ENCODE data around the gene ZNF91. TPM values are rescaled to one million over a fixed set of nuclear protein-coding genes. Genes with fewer than 3 reads are reported as not detected.
"Not testable (repeated sequence)": the region's sequence is repeated elsewhere in the genome, so short reads cannot be mapped to it uniquely, and the experiment has no call there.

Gene ZNF91
- total RNA-seq, 2 donors from 2014 or later, result 37.9 to 48.3 TPM

DNA sequence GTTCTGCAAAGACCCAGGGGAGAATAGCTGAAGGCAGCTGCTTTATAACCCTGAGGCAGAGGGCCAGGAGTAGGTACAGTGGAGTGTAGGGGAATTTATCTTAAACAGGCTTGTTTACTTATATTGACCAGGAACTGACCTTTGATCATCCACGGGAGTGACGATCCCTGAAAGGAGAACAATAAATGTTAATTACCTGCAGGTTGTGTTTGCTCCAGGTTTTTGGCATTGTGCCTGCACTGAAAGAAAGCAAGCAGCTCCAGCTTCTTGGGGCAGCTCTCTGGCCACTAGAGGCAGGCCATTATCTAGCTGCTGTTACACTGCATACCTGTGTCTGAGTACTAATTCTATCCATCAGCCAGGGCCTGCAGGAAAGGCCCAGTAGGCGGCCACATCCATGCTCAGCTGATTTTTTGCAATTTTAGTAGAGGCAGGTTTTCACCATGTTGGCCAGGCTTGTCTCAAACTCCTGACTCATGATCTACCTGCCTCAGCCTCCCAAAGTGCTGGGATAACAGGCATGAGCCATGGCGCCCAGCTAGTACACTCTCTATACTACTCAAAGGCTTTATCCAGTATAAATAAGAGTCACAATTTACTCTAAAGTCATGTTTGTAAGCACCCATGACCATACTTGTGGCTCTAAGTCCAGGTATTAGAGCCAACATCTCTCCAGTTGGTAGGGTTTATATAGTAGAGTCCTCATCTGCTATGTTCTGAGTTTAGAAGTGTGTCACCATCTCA, 8.5 kb upstream of the ZNF91 start:
- Mint-ChIP-seq H3K9me3 (peaks cover 0 to 5% of the 10 kb centered on the region in 2 donors), H3K36me3 (peaks cover 5 to 10% of the 10 kb centered on the region in 2 donors), H3K27ac (no peak overlapping the region)
- ATAC-seq (no peak), DNase-seq (ENCODE audit: low spot score in 2 of 2) (no peak)

DNA sequence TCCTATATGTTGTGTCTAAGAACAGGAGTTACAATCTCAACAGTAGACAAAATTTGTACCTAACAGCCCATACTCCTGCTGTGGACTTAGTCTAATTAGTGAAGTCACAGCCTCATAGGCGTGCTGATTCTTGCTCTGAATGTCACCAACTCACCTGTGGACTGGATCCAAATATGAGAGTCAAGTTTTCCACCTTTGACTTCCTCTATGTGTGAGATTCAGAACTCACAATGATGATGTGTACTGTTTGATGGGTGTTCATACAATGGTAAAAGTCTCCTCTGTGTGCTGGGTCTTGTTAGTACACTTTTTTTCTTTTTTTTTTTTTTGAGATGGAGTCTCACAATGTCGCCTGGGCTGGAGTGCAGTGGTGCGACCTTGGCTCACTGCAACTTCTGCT, 7.8 kb upstream of the ZNF91 start:
- peaks cover 0 to 5% of the 10 kb centered on the region in 2 donors for H3K9me3 Mint-ChIP-seq
- peaks cover 5 to 13% of the 10 kb centered on the region in 2 donors for H3K36me3 Mint-ChIP-seq
- no peak for DNase-seq (ENCODE audit: low spot score in 2 of 2)
- H3K27ac Mint-ChIP-seq, result no peak overlapping the region
- peak in 1 of 2 donors; percentile 37 for ATAC-seq

DNA sequence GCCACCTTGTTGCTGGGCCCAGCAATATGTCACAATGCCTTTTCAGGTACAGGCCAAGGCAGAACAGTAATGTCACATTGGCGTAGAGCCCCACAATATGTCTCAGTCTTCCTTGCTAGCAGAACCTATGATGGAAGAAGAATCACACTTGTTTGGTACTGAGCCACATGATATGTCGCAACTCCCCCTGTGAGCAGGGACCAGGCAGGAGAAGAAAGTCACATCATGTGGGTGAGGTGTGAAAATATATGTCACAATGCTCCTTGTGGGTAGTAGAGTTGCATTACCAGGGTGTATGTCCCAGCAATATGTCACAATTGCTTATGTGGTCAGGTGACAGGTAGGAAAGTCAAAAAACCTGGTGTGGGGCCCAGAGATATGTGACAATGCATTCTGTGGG, 7.1 kb upstream of the ZNF91 start:
- peak; percentile 44 to 58 for ATAC-seq
- peaks cover 5 to 13% of the 10 kb centered on the region in 2 donors for H3K36me3 Mint-ChIP-seq
- H3K27ac Mint-ChIP-seq, result no peak overlapping the region
- peaks cover 0 to 5% of the 10 kb centered on the region in 2 donors for H3K9me3 Mint-ChIP-seq
- no peak for DNase-seq (ENCODE audit: low spot score in 2 of 2)

DNA sequence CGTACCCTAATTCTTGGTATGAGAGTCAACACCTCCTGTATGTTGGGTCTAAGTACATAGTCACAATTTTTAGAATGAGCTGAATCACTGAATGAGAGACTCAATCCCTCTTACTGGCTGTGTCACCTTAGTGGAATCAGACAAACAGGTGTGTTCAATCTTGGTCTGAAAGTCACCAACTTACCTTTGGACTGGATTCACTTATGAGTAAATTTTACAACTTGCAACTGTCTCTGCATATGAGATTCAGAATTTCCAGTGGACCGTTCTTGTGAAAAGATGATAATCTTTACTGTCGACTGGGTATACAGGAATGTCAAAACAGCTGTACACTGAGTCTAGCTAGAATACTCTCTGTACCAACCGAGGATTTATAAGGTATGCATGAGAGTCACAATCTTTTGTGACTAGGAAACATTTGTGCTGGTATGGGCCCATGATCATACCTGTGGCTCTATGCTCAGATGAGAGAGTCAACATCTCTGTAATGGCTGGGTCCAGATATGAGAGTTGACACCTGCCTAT, 5.9 kb upstream of the ZNF91 start:
- H3K36me3 Mint-ChIP-seq, result peaks cover 5 to 13% of the 10 kb centered on the region in 2 donors
- no peak overlapping the region for H3K27ac Mint-ChIP-seq
- no peaks in the 10 kb centered on the region for H3K9me3 Mint-ChIP-seq
- ATAC-seq (no peak), DNase-seq (ENCODE audit: low spot score in 2 of 2) (no peak)

DNA sequence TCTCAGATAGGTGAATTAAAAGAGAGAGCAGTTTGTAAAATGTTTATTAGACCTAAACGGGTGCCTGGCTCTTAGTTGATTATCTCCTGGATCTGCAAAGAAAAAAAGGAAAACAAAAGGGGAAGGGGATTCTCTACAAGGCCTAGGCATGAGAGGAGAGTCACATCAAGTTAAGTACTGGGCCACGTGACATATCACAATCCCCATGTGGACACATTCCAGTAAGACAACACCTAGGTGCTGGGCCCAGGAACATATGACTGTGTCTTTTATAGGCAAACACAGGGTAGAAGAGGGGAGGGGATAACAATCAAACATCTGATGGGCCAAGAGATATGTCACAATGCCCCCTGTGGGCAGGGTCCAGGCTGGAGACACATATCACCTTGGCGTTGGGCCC, 4.2 kb upstream of the ZNF91 start:
- Mint-ChIP-seq H3K27ac (no peak overlapping the region), H3K36me3 (peaks cover 13 to 14% of the 10 kb centered on the region in 2 donors), H3K9me3 (no peaks in the 10 kb centered on the region)
- ATAC-seq (no peak), DNase-seq (ENCODE audit: low spot score in 2 of 2) (no peak)

DNA sequence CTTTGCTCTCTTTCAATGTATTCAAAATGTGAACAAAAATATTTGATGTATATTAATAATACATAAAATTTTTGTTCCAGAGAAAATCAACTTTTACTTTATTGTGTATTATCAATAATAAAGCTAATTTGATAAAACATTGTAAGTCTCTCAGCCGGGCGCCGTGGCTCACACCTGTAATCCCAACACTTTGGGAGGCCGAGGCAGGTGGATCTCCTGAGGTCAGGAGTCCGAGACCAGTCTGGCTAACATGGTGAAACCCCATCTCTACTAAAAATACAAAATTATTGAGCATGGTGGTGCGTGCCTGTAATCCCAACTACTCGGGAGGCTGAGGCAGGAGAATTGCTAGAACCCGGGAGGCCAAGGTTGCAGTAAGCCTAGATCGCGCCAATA, 449 bp upstream of the ZNF91 start:
- ATAC-seq; DNase-seq (ENCODE audit: low spot score in 2 of 2); H3K9me3 Mint-ChIP-seq: not testable (repeated sequence)
- Mint-ChIP-seq H3K27ac (peak overlapping the region in 1 of 2 donors; percentile 96), H3K36me3 (peaks cover 34 to 43% of the 10 kb centered on the region in 2 donors)

DNA sequence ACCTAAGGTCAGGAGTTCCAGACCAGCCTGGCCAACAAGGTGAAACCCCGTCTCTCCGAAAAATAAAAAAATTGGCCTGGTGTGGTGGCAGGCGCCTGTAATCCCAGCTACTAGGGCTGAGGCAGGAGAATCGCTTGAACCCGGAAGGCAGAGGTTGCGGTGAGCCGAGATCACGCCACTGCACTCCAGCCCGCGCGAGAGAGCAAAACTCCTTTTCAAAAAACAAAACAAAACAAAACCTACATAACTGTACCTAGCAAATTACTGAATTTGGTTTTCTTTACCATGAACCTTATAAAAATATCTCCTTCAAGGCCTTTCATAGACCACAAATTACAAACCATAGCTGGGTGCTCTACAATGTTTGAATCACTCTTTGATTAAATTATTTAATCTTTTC, 760 bp downstream of the ZNF91 start:
- H3K36me3 Mint-ChIP-seq, result peaks cover 38 to 48% of the 10 kb centered on the region in 2 donors

DNA sequence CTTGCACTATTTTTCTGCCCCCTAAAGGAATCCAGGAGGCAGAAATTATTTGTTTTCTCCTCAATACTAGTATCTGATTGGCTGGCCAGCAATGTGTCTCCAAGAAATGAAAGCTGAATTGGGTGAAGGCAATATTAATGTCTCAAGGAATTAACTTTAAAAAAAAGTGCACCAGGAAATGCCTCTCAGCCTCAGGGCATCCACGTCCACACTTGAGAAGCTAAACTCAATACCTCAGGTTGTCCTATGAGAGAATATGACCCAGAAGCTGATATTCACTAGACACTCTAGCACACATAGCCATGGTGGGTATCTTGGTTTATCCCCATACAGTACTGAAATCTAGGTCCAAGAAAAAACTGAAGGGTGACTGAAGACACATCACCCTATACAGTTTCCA, 2.1 kb downstream of the ZNF91 start:
- H3K27ac Mint-ChIP-seq, result peak overlapping the region; percentile 50 to 96
- peaks cover 7 to 11% of the 10 kb centered on the region in 2 donors for H3K9me3 Mint-ChIP-seq
- peaks cover 48 to 52% of the 10 kb centered on the region in 2 donors for H3K36me3 Mint-ChIP-seq
- ATAC-seq, result no peak
- no peak for DNase-seq (ENCODE audit: low spot score in 2 of 2)

More for the DNA sequence above, 760 bp downstream of the ZNF91 start:
- peak overlapping the region; percentile 96 to 98 for H3K27ac Mint-ChIP-seq
- H3K9me3 Mint-ChIP-seq, result peaks cover 7 to 10% of the 10 kb centered on the region in 2 donors
- ATAC-seq, result no peak
- DNase-seq (ENCODE audit: low spot score in 2 of 2), result peak; percentile 29 to 60

DNA sequence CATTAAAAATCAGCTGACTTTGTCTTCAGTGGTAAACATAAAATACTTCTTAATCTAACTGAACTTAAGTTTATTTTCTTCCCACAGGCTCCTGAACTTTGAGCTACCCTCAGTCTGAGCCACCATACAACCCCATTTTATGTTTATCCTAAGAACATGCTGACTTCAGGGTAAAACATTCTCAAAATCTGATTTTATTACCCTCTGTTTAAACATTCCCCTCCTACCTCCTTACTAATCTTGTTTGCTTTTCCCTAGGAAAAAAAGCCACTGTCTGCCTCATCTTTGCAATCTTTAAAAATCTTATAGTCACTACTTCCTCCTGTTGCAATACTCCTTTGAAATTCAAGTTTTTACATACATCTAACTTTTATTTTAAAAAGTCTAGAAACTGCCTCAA, 4.0 kb downstream of the ZNF91 start:
- peaks cover 11 to 14% of the 10 kb centered on the region in 2 donors for H3K9me3 Mint-ChIP-seq
- no peak for DNase-seq (ENCODE audit: low spot score in 2 of 2)
- H3K27ac Mint-ChIP-seq, result no peak overlapping the region
- ATAC-seq, result no peak
- peaks cover 60 to 67% of the 10 kb centered on the region in 2 donors for H3K36me3 Mint-ChIP-seq

DNA sequence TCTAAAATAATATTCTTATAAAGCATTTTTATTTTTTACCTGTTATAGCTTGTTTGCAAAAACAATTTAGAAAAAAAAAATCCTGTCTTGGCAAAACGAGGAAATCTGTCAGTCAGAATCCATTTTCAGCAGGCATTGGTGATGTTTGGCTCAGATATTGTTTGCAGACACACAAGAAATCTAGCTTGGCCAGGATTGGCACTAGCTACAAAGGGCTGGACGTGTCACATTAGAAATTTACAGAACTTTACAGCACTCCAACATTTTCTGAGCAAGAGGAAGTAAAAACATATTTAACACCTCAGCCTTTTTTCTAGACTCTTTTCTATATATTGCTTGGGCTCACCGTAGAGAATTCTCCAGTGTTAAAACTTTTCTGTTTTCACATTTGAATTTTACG, 9.9 kb downstream of the ZNF91 start:
- no peak for ATAC-seq
- peaks cover 66 to 90% of the 10 kb centered on the region in 2 donors for H3K36me3 Mint-ChIP-seq
- no peak for DNase-seq (ENCODE audit: low spot score in 2 of 2)
- peaks cover 19 to 26% of the 10 kb centered on the region in 2 donors for H3K9me3 Mint-ChIP-seq
- H3K27ac Mint-ChIP-seq, result no peak overlapping the region

DNA sequence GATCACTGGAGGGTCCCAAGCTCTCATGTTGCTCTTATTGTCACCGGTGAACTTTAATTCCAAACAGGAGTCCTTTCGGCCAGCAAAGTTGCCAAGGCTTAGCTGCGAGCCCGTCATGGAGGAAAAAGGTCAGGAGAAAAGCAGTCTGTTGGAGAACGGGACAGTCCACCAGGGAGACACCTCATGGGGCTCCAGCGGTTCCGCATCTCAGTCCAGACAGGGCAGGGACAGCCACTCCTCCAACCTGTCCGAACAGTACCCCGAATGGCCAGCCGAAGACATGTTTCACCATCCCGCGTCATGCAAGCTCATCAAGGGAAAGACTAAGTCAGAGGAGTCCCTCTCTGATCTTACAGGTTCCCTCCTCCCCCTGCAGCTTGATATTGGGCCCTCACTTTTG, 10.4 kb downstream of the ZNF91 start:
- ATAC-seq (no peak), DNase-seq (ENCODE audit: low spot score in 2 of 2) (no peak)
- Mint-ChIP-seq H3K27ac (no peak overlapping the region), H3K9me3 (peaks cover 22 to 26% of the 10 kb centered on the region in 2 donors), H3K36me3 (peaks cover 68 to 91% of the 10 kb centered on the region in 2 donors)

DNA sequence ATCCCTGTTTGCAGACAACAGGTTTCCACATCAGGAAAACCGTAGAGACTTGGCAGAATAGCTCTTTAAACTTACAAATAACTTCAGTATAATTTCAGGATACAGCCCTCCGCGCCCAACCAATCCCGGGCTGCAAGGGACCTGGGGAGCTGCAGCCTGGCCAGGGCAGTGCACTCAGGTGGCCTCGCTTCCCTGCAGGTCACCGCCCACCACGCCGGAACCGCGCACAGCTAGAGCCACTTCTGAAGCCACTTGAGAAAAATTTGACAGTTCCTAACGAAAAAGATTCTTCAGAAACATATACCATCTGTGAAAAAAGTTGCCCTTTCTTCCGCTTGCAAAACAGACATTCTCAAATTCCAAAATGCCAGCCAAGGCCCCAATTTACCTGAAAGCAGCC, 11.1 kb downstream of the ZNF91 start:
- H3K36me3 Mint-ChIP-seq, result peaks cover 68 to 91% of the 10 kb centered on the region in 2 donors
- ATAC-seq, result no peak
- H3K27ac Mint-ChIP-seq, result no peak overlapping the region
- peaks cover 23 to 26% of the 10 kb centered on the region in 2 donors for H3K9me3 Mint-ChIP-seq
- DNase-seq (ENCODE audit: low spot score in 2 of 2), result no peak

DNA sequence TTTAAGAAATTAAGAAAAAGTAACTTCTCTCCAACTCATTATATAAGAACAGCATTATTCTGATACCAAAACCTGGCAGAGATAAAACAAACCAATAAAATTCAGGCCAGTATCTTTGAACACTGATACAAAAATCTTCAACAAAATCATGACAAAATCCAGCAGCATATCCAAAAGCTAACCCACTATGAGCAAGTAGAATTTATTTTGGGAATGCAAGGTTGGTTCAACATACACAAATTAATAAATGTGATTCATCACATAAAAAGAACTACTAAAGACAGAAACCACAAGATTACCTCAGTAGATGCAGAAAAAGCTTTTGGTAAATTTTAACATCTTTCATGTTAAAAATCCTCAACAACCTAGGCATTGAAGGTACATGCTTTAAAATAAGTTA, 12.3 kb downstream of the ZNF91 start:
- H3K36me3 Mint-ChIP-seq, result peaks cover 66 to 93% of the 10 kb centered on the region in 2 donors
- H3K9me3 Mint-ChIP-seq, result peaks cover 23 to 26% of the 10 kb centered on the region in 2 donors
- DNase-seq (ENCODE audit: low spot score in 2 of 2) (no peak), ATAC-seq (no peak)
- no peak overlapping the region for H3K27ac Mint-ChIP-seq

DNA sequence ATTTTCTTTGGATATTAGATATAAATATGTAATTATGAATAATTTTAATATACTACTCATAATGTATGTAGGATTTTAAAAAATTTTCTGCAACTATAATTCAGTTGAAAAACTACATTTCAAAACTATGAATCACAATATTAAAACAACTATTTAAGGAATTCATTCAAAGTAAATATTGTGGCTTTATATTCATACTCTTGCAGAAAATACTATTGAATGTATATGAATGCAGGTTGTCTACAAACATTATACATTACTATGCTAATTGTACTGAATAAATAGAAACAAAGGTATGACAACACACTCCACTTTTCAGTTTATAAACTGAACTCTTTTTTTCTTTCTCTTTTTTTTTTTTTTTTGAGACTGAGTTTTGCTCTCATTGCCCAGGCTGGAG, 14.2 kb downstream of the ZNF91 start:
- ATAC-seq (no peak), DNase-seq (ENCODE audit: low spot score in 2 of 2) (no peak)
- H3K36me3 Mint-ChIP-seq, result peaks cover 62 to 95% of the 10 kb centered on the region in 2 donors
- no peak overlapping the region for H3K27ac Mint-ChIP-seq
- H3K9me3 Mint-ChIP-seq, result peaks cover 17 to 31% of the 10 kb centered on the region in 2 donors

DNA sequence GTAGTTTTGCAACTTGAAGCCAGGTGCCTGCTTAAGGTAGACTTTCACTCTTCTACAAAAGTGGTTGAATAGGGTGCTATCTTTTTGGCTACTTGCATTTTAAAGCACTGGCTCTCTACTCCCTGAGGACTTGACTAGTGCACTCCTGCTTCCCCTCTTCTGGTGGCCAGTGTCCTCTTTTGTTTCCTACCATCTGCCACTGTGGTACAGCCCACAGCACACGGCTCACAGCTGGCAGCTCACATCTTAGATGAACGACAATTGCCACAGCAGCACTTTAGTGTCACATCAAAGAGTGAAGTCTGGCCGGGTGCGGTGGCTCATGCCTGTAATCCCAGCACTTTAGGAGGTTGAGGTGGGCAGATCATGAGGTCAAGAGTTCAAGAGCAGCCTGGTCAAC, 15.6 kb downstream of the ZNF91 start:
- Mint-ChIP-seq H3K9me3 (peaks cover 23 to 28% of the 10 kb centered on the region in 2 donors), H3K36me3 (peaks cover 69 to 95% of the 10 kb centered on the region in 2 donors)
- DNase-seq (ENCODE audit: low spot score in 2 of 2); ATAC-seq; H3K27ac Mint-ChIP-seq: not testable (repeated sequence)

DNA sequence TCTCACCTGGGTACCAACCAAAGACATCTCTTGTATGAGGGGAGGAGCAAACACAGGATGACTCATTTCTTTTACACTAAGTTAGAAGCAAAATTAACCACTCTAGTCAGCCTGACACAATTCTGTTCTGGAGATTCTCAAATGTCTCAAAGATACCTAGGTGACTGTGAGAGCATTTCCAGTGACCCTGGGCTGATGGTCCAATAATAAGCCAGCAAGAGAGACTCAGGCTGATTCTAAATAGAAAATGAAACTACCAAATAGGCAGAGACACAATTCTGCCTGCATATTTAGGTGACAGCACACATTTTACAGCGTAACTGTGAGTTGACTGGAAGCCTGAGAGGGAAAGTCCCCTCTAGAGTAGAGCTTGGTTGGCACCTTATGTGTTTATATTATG, 16.3 kb downstream of the ZNF91 start:
- Mint-ChIP-seq H3K36me3 (peaks cover 66 to 93% of the 10 kb centered on the region in 2 donors), H3K27ac (no peak overlapping the region), H3K9me3 (peaks cover 21 to 26% of the 10 kb centered on the region in 2 donors)
- peak; percentile 57 to 79 for ATAC-seq
- no peak for DNase-seq (ENCODE audit: low spot score in 2 of 2)

DNA sequence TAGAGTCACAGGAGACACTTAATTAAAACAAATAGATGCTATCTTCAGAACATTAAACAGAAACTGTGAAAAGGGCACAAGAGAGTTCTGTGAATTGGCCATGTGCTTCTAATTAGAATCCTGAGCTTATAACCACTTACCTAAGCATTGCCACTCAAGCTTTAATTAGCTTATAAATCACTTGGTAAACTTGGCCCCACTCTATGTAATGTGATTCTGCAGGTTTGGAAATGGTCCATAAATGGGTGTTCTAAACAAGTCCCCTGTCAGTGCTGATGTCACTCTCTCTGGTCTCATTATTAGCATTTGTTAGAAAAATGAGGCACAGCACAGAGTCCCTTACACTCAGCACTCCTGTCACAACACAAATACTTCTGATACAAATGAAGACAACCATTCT, 18.0 kb downstream of the ZNF91 start:
- Mint-ChIP-seq H3K9me3 (peaks cover 17 to 19% of the 10 kb centered on the region in 2 donors), H3K27ac (no peak overlapping the region), H3K36me3 (peaks cover 66 to 93% of the 10 kb centered on the region in 2 donors)
- ATAC-seq (no peak), DNase-seq (ENCODE audit: low spot score in 2 of 2) (no peak)

DNA sequence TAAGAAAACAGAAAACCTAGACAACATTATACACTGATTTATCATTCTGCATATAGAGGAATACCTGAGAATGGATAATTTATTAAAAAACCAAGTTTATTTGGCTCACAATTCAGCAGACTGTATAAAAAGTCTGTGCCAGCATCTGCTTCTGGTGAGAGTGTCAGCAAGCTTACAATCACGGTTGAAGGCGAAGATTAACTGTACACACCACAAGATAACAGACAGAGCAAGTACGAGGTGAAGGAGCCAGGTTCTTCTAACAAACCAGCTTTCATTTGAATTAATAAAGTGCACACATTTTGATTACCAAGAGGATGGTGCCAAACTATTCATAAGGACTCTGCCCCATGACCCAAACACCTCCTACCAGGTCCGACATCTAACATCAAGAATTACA, 28.8 kb downstream of the ZNF91 start:
- ATAC-seq, result no peak
- peaks cover 33 to 68% of the 10 kb centered on the region in 2 donors for H3K36me3 Mint-ChIP-seq
- H3K9me3 Mint-ChIP-seq, result peaks cover 5 to 12% of the 10 kb centered on the region in 2 donors

More for the DNA sequence above, 28.8 kb downstream of the ZNF91 start:
- DNase-seq (ENCODE audit: low spot score in 2 of 2), result no peak
- no peak overlapping the region for H3K27ac Mint-ChIP-seq

Measured in activated naive CD4-positive, alpha-beta T cell treated with anti-CD3 and anti-CD28 coated beads, Interleukin-2, amount 50 U/mL, for 72 hours (primary cell).